OCI-LY7 (cell line): ENCODE results near the gene PDE3B. TPM values are rescaled to one million over a fixed set of nuclear protein-coding genes. Genes with fewer than 3 reads are reported as not detected.
"Not testable (repeated sequence)": the region's sequence is repeated elsewhere in the genome, so short reads cannot be mapped to it uniquely, and the experiment has no call there.

ENCODE experiments used
- BruUV-seq: library from RNA; stranded (reverse); fragments of 400-500 nt; replicated peaks from 2 replicates; lab custom pipeline; 2021; lab: Mats Ljungman, UMichigan
- CTCF ChIA-PET: fragments of 300-600 bp; sonication (Branson Sonifier 250); formaldehyde crosslinking; loops from one replicate; lab custom pipeline; 2022; ENCODE audit warnings: antibody characterized with exemption; ENCODE audit not compliant: unreplicated experiment; lab: Charles Lee
- POLR2A ChIA-PET: fragments of 300-600 bp; sonication (Branson Sonifier 250); formaldehyde crosslinking; loops from one replicate; lab custom pipeline; 2022; ENCODE audit warnings: antibody characterized with exemption; lab: Charles Lee
- DNase-seq: peaks from one replicate; pipeline ENCODE4 v3.0.0-alpha.2; 2015; ENCODE audit warnings: low spot score
- H2AFZ ChIP-seq: fragments of 200-600 bp; sonication (generic), shearing (Covaris generic); 2 replicates; pipeline ENCODE4 v1.6.1; 2014; ENCODE audit warnings: mild to moderate bottlenecking, antibody characterized with exemption, low read length, moderate library complexity
- H3K27ac ChIP-seq: fragments of 200-600 bp; sonication (generic); 2 replicates; pipeline ENCODE4 v1.5.1; 2014; ENCODE audit warnings: mixed run types, low read depth, mild to moderate bottlenecking, moderate library complexity, low read length, inconsistent platforms; ENCODE audit not compliant: poor library complexity, severe bottlenecking
- H3K36me3 ChIP-seq: fragments of 200-600 bp; sonication (generic); 2 replicates; pipeline ENCODE4 v1.6.1; 2014; ENCODE audit warnings: mild to moderate bottlenecking, antibody characterized with exemption, low read length, moderate library complexity, mixed read lengths; ENCODE audit not compliant: insufficient read depth
- H3K4me1 ChIP-seq: fragments of 200-600 bp; sonication (generic); 2 replicates; pipeline ENCODE4 v1.5.1; 2014; ENCODE audit warnings: mild to moderate bottlenecking, low read length; ENCODE audit not compliant: insufficient read depth, poor library complexity, severe bottlenecking
- H3K4me2 ChIP-seq: fragments of 200-600 bp; sonication (generic); 2 replicates; pipeline ENCODE4 v1.6.1; 2014; ENCODE audit warnings: mild to moderate bottlenecking, low read length
- H3K4me3 ChIP-seq: fragments of 200-600 bp; sonication (generic); 2 replicates; pipeline ENCODE4 v1.5.1; 2014; ENCODE audit warnings: mild to moderate bottlenecking, low read depth, low read length; ENCODE audit not compliant: poor library complexity, severe bottlenecking
- H3K79me2 ChIP-seq: fragments of 200-600 bp; sonication (generic); 2 replicates; pipeline ENCODE4 v1.6.1; 2016; ENCODE audit warnings: low read depth, mild to moderate bottlenecking, low read length, moderate library complexity, mixed read lengths; ENCODE audit not compliant: insufficient read depth
- H3K9me2 ChIP-seq: fragments of 200-600 bp; sonication (generic); 2 replicates; pipeline ENCODE4 v1.6.1; 2016; ENCODE audit warnings: mild to moderate bottlenecking, low read length, mixed read lengths; ENCODE audit not compliant: insufficient read depth
- H3K9me3 ChIP-seq: fragments of 200-600 bp; sonication (generic); 2 replicates; pipeline ENCODE4 v1.6.1; 2014; ENCODE audit warnings: mild to moderate bottlenecking, mixed run types, low read length, mixed read lengths
- H4K20me1 ChIP-seq: fragments of 200-600 bp; sonication (generic); 2 replicates; pipeline ENCODE4 v1.6.1; 2014; ENCODE audit warnings: mild to moderate bottlenecking, antibody characterized with exemption, low read length, moderate library complexity, mixed read lengths; ENCODE audit not compliant: insufficient read depth
- CTCF ChIP-seq: fragments of 200-600 bp; sonication (generic); conservative IDR thresholded peaks from 2 replicates; pipeline ENCODE4 v1.5.1; 2014; ENCODE audit warnings: mild to moderate bottlenecking, antibody characterized with exemption, low read length, moderate library complexity, mixed read lengths
- EZH2phosphoT487 ChIP-seq: fragments of 200-600 bp; sonication (generic); IDR thresholded peaks from 2 replicates; pipeline ENCODE4 v1.6.1; 2018; ENCODE audit warnings: low read depth, borderline replicate concordance, mild to moderate bottlenecking, mixed run types, antibody characterized with exemption, low read length, moderate library complexity, mixed read lengths
- intact Hi-C: fragments of 100-400 bp; cut with micrococcal nuclease; formaldehyde crosslinking; loops from one replicate; pipeline ENCODE4 v1.10.0; 2022; ENCODE audit not compliant: unreplicated experiment
- total RNA-seq, 2 experiments: library from RNA; depleted of rRNA in 1 of 2; stranded (reverse); fragments of >200 nt in 1 of 2; shearing (Covaris generic) in 1 of 2; gene quantifications; 2 replicates each; pipeline ENCODE4 v1.2.3, GENCODE V29; 2014 to 2022

The PDE3B gene
- total RNA-seq, 2 experiments from 2014 or later = not detected

GRCh38 chr11:14774721-14775120, 131.1 kb downstream of the PDE3B start:
- no peaks in the 10 kb centered on the region for H3K9me3 ChIP-seq
- no peak for DNase-seq
- H3K9me2 ChIP-seq = no peaks in the 10 kb centered on the region
- H3K79me2 ChIP-seq = no peaks in the 10 kb centered on the region
- TF ChIP-seq CTCF (no peak), EZH2phosphoT487 (no peak)
- BruUV-seq = no TSS peak
- H2AFZ ChIP-seq = no peak overlapping the region
- H4K20me1 ChIP-seq = no peaks in the 10 kb centered on the region
- no peak overlapping the region for H3K27ac ChIP-seq
- ChIA-PET POLR2A (interaction anchor here (0.6 to 1.3 kb wide), 4 partner anchors 115 to 137 kb away, joined by 3 read pairs; partner anchors contain the start of gene CYP2R1), CTCF (no interaction called here)
- no peaks in the 10 kb centered on the region for H3K36me3 ChIP-seq
- no peak overlapping the region for H3K4me3 ChIP-seq
- no peak overlapping the region for H3K4me2 ChIP-seq
- intact Hi-C loops = no loop called here
- no peaks in the 10 kb centered on the region for H3K4me1 ChIP-seq

- no peak for DNase-seq
- no TSS peak for BruUV-seq
- Histone ChIP-seq H3K4me2 (no peak overlapping the region), H3K36me3 (no peaks in the 10 kb centered on the region), H3K9me3 (no peaks in the 10 kb centered on the region), H3K79me2 (no peaks in the 10 kb centered on the region), H3K4me1 (no peaks in the 10 kb centered on the region), H3K9me2 (no peaks in the 10 kb centered on the region), H4K20me1 (no peaks in the 10 kb centered on the region), H2AFZ (no peak overlapping the region), H3K27ac (no peak overlapping the region), H3K4me3 (no peak overlapping the region)
- TF ChIP-seq EZH2phosphoT487 (no peak), CTCF (no peak)
- ChIA-PET POLR2A (no interaction called here), CTCF (no interaction called here)
- intact Hi-C loops = no loop called here
Measured at GRCh38 chr11:14775897-14776296, 132.3 kb downstream of the PDE3B start.

- H3K79me2 ChIP-seq, DNase-seq: not testable (repeated sequence)
Measured at GRCh38 chr11:14778460-14778859, 134.9 kb downstream of the PDE3B start.

More at GRCh38 chr11:14778460-14778859, 134.9 kb downstream of the PDE3B start:
- H3K36me3 ChIP-seq, H3K4me2 ChIP-seq, intact Hi-C loops, BruUV-seq, H4K20me1 ChIP-seq, H3K9me2 ChIP-seq, H3K4me1 ChIP-seq, H2AFZ ChIP-seq, CTCF ChIA-PET, H3K4me3 ChIP-seq, H3K9me3 ChIP-seq, POLR2A ChIA-PET, H3K27ac ChIP-seq: not testable (repeated sequence)
